ENCODE data around the gene PLXNA2. TPM values are rescaled to one million over a fixed set of nuclear protein-coding genes. Genes with fewer than 3 reads are reported as not detected.

Gene PLXNA2
- total and polyA plus RNA-seq, 2 donors (not counting 1 experiment from before 2014, with no cell fraction given) = 0.31 to 1.2 TPM

DNA sequence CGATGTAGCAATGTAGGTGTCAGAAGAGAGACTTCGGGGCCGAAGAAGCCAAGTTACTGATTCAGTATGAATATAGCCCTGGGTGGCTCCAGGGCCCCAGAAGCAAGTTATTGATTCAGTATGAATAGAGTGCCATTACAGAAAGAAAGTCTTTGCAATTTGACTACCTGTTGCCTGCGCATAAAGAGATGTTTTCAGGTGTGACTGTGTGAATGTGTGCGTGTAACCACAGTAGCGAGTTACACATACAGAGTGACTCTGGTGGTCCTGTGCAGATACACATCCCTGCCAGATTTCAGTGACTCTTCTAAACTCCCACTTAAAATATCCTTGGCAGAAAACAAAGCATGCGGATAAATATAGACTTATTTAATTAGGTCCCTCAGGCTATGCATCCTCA is 190.5 kb downstream of the PLXNA2 start:
- Mint-ChIP-seq H3K27ac (no peak overlapping the region), H3K27me3 (peaks cover 17% of the 10 kb centered on the region), H3K4me1 (no peaks in the 10 kb centered on the region), H3K4me3 (no peak overlapping the region), H3K9me3 (ENCODE audit: insufficient read depth) (no peaks in the 10 kb centered on the region)
- no peak overlapping the region for H3K27ac ChIP-seq (ENCODE audit: low read length in 2 of 2)
- 95% methylated on average over 4 of the region's 7 CpGs for WGBS (ENCODE audit: insufficient coverage)
- CTCF ChIA-PET = no interaction called here
- no peaks in the 10 kb centered on the region for H3K9me3 ChIP-seq (ENCODE audit: control extremely low read depth in 1 of 3, control insufficient read depth in 2 of 3, insufficient read depth in 1 of 3, low read length in 2 of 3)
- H3K9ac ChIP-seq (ENCODE audit: low read length) = no peak overlapping the region
- DNase-seq (no peak), ATAC-seq (ENCODE audit: low read depth) (no peak)
- no peak overlapping the region for H2AFZ ChIP-seq (ENCODE audit: insufficient read depth, low read depth, low read length, poor library complexity, severe bottlenecking)
- H3K36me3 ChIP-seq (replicated peaks in 1 of 2; ENCODE audit: control extremely low read depth in 1 of 2, control insufficient read depth in 1 of 2, extremely low read depth in 1 of 2, insufficient read depth in 2 of 2, low read length in 1 of 2) = no peaks in the 10 kb centered on the region
- H3K4me2 ChIP-seq (replicated peaks; ENCODE audit: low read depth, low read length, poor library complexity, severe bottlenecking) = no peak overlapping the region
- POLR2A ChIA-PET = no interaction called here
- no peaks in the 10 kb centered on the region for H3K79me2 ChIP-seq (ENCODE audit: control insufficient read depth, insufficient read depth, low read length)
- no peaks in the 10 kb centered on the region for H3K4me1 ChIP-seq (ENCODE audit: control insufficient read depth in 2 of 2, insufficient read depth in 2 of 2, low read length in 2 of 2)
- H3K27me3 ChIP-seq (replicated peaks in 1 of 4; ENCODE audit: control extremely low read depth in 1 of 4, control insufficient read depth in 3 of 4, insufficient read depth in 4 of 4, low read length in 3 of 4) = no peaks in the 10 kb centered on the region
- H4K20me1 ChIP-seq (ENCODE audit: control insufficient read depth, insufficient read depth, low read length, poor library complexity, severe bottlenecking) = no peaks in the 10 kb centered on the region
- intact Hi-C loops (cut with micrococcal nuclease) = no loop called here
- TF ChIP-seq, protein P1, sequence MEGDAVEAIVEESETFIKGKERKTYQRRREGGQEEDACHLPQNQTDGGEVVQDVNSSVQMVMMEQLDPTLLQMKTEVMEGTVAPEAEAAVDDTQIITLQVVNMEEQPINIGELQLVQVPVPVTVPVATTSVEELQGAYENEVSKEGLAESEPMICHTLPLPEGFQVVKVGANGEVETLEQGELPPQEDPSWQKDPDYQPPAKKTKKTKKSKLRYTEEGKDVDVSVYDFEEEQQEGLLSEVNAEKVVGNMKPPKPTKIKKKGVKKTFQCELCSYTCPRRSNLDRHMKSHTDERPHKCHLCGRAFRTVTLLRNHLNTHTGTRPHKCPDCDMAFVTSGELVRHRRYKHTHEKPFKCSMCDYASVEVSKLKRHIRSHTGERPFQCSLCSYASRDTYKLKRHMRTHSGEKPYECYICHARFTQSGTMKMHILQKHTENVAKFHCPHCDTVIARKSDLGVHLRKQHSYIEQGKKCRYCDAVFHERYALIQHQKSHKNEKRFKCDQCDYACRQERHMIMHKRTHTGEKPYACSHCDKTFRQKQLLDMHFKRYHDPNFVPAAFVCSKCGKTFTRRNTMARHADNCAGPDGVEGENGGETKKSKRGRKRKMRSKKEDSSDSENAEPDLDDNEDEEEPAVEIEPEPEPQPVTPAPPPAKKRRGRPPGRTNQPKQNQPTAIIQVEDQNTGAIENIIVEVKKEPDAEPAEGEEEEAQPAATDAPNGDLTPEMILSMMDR (IDR thresholded peaks at IDR 0.05) = no peak
- no peak overlapping the region for H3K4me3 ChIP-seq (ENCODE audit: control extremely low read depth in 1 of 5, extremely low read depth in 1 of 5, insufficient read depth in 1 of 5, low read depth in 2 of 5, low read length in 4 of 5)

DNA sequence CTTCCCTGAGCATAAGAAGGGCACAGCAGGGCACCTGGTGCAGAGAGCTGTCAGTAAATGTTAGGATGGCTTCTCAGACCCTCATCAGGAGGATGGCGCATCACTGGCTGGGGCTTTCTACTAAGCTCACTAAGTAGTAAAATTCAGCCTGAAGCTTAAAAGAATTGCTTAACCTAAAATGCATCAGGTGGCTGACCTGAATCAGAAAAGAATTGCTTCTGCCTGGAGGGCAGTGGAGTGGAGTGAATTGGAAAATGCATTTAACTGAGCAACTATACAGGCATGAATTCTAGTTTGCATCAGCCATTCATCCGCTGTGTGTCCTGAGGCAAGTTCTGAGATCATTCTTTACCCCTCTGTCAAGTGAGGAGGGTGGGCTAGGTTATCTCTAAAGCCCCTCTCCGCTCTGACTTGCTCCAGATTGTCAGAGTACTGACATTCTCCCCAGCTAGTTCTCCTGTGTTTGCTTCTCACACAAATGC is 191.2 kb downstream of the PLXNA2 start:
- no peaks in the 10 kb centered on the region for H4K20me1 ChIP-seq (ENCODE audit: control insufficient read depth, insufficient read depth, low read length, poor library complexity, severe bottlenecking)
- no peak overlapping the region for H3K4me2 ChIP-seq (replicated peaks; ENCODE audit: low read depth, low read length, poor library complexity, severe bottlenecking)
- no peaks in the 10 kb centered on the region for H3K9me3 ChIP-seq (ENCODE audit: control extremely low read depth in 1 of 3, control insufficient read depth in 2 of 3, insufficient read depth in 1 of 3, low read length in 2 of 3)
- no peak overlapping the region for H3K4me3 ChIP-seq (ENCODE audit: control extremely low read depth in 1 of 5, extremely low read depth in 1 of 5, insufficient read depth in 1 of 5, low read depth in 2 of 5, low read length in 4 of 5)
- CTCF ChIA-PET = no interaction called here
- Mint-ChIP-seq H3K4me1 (no peaks in the 10 kb centered on the region), H3K4me3 (no peak overlapping the region), H3K27me3 (peaks cover 17% of the 10 kb centered on the region), H3K9me3 (ENCODE audit: insufficient read depth) (no peaks in the 10 kb centered on the region), H3K27ac (no peak overlapping the region)
- TF ChIP-seq, protein P1 (IDR thresholded peaks at IDR 0.05) = no peak
- no peak for TF ChIP-seq EZH2 (IDR thresholded peaks at IDR 0.05; ENCODE audit: borderline replicate concordance, insufficient read depth, low read depth, low read length, poor library complexity, severe bottlenecking)
- no peak overlapping the region for H3K27ac ChIP-seq (ENCODE audit: low read length in 2 of 2)
- no peak overlapping the region for H3K9ac ChIP-seq (ENCODE audit: low read length)
- no peaks in the 10 kb centered on the region for H3K27me3 ChIP-seq (replicated peaks in 1 of 4; ENCODE audit: control extremely low read depth in 1 of 4, control insufficient read depth in 3 of 4, insufficient read depth in 4 of 4, low read length in 3 of 4)
- POLR2A ChIA-PET = no interaction called here
- no peak overlapping the region for H2AFZ ChIP-seq (ENCODE audit: insufficient read depth, low read depth, low read length, poor library complexity, severe bottlenecking)
- intact Hi-C loops (cut with micrococcal nuclease) = no loop called here
- DNase-seq (no peak), ATAC-seq (ENCODE audit: low read depth) (no peak)
- H3K4me1 ChIP-seq (ENCODE audit: control insufficient read depth in 2 of 2, insufficient read depth in 2 of 2, low read length in 2 of 2) = no peaks in the 10 kb centered on the region
- 100% methylated on average over 1 of the region's 3 CpGs for WGBS (ENCODE audit: insufficient coverage)
- no peaks in the 10 kb centered on the region for H3K36me3 ChIP-seq (replicated peaks in 1 of 2; ENCODE audit: control extremely low read depth in 1 of 2, control insufficient read depth in 1 of 2, extremely low read depth in 1 of 2, insufficient read depth in 2 of 2, low read length in 1 of 2)
- no peaks in the 10 kb centered on the region for H3K79me2 ChIP-seq (ENCODE audit: control insufficient read depth, insufficient read depth, low read length)
